K562 (cell line): ENCODE data around the gene EFHC1. TPM values are rescaled to one million over a fixed set of nuclear protein-coding genes. Genes with fewer than 3 reads are reported as not detected.
A peak's percentile ranks its signal among the peaks of the same experiment; 100 is the strongest.
"Not testable (repeated sequence)": the region's sequence is repeated elsewhere in the genome, so short reads cannot be mapped to it uniquely, and the experiment has no call there.

ENCODE experiments used
- ATAC-seq: fragments of 200-7000 bp; cut with Tn5 transposase; 3 replicates; pipeline ENCODE4 v1.9.1; 2020; ENCODE audit warnings: moderate library complexity
- BruUV-seq: library from RNA; stranded (reverse); fragments of 400-500 nt; replicated peaks from 2 replicates; lab custom pipeline; 2021; lab: Mats Ljungman, UMichigan
- CTCF ChIA-PET: fragments of 300-600 bp; formaldehyde crosslinking; extraction: SDS; loops from one replicate; lab custom pipeline; 2021; ENCODE audit warnings: low intra/inter-chr PET ratio; lab: Yijun Ruan, JAX
- POLR2A ChIA-PET: fragments of 300-600, 350-650 bp; sonication (Branson Sonifier 250); formaldehyde crosslinking; extraction: SDS; loops from one replicate; lab custom pipeline; 2021; ENCODE audit warnings: antibody characterized with exemption, inconsistent platforms; lab: Yijun Ruan, JAX
- DNase-seq, 4 experiments: peaks; one replicate each; pipeline versions ENCODE4 v3.0.0 to v3.0.0-alpha.2; 2011 to 2018; ENCODE audit warnings: low spot score in 3 of 4, mixed read lengths in 3 of 4; ENCODE audit errors: extremely low read depth in 1 of 4
- FAIRE-seq: peaks from 2 replicates; lab custom pipeline; 2011; peaks lifted over from hg19 to GRCh38; lab: Jason Lieb, UNC
- H2AFZ ChIP-seq: 2 replicates; pipeline ENCODE4 v1.6.0; 2011; ENCODE audit warnings: low read depth, low read length, control low read depth, inconsistent platforms
- H3K27ac ChIP-seq: fragments of 200-600 bp; 3 replicates; pipeline ENCODE4 v1.8.0; 2011; ENCODE audit warnings: low read depth, mild to moderate bottlenecking, control low read depth, inconsistent platforms, low read length, moderate library complexity, mixed read lengths; ENCODE audit errors: extremely low read depth
- H3K27me3 ChIP-seq, 2 experiments: fragments of 300-600 bp in 1 of 2; 2 replicates in 1 of 2; 3 replicates in 1 of 2; pipeline versions ENCODE4 v1.6.0 to v1.8.0; 2011; ENCODE audit warnings: inconsistent platforms in 2 of 2, low read length in 2 of 2, mild to moderate bottlenecking in 1 of 2, mixed read lengths in 1 of 2, moderate library complexity in 1 of 2; ENCODE audit not compliant: control insufficient read depth in 2 of 2, insufficient read depth in 2 of 2
- H3K36me3 ChIP-seq: fragments of 300-600 bp; 3 replicates; pipeline ENCODE4 v1.8.0; 2011; ENCODE audit warnings: mild to moderate bottlenecking, low read length, inconsistent platforms; ENCODE audit not compliant: control insufficient read depth, insufficient read depth
- H3K4me1 ChIP-seq, 2 experiments: fragments of 200-600 bp in 1 of 2; replicated peaks in 1 of 2; 2 replicates in 1 of 2; 3 replicates in 1 of 2; pipeline versions ENCODE4 v1.5.1 to v1.8.0; 2011; ENCODE audit warnings: inconsistent platforms in 2 of 2, low read length in 2 of 2, mild to moderate bottlenecking in 1 of 2, mixed read lengths in 1 of 2, moderate library complexity in 1 of 2; ENCODE audit not compliant: control insufficient read depth in 2 of 2, insufficient read depth in 2 of 2
- H3K4me2 ChIP-seq: 2 replicates; pipeline ENCODE4 v1.6.1; 2011; ENCODE audit warnings: low read length, control low read depth, inconsistent platforms, mixed read lengths; ENCODE audit not compliant: insufficient read depth
- H3K4me3 ChIP-seq: fragments of 200-600 bp; sonication (generic), shearing (Covaris generic); 2 replicates; pipeline ENCODE4 v1.5.1; 2016; ENCODE audit warnings: control low read depth, inconsistent platforms
- H3K79me2 ChIP-seq: fragments of 200-600 bp; 3 replicates; pipeline ENCODE4 v1.8.0; 2011; ENCODE audit warnings: low read length, inconsistent platforms; ENCODE audit not compliant: control insufficient read depth, insufficient read depth
- H3K9ac ChIP-seq, 2 experiments: 2 replicates each; pipeline versions ENCODE4 v1.6.0 to v1.6.1; 2011; ENCODE audit warnings: low read depth in 2 of 2, low read length in 2 of 2, control low read depth in 1 of 2, inconsistent platforms in 1 of 2, mild to moderate bottlenecking in 1 of 2, mixed read lengths in 1 of 2; ENCODE audit not compliant: insufficient read depth in 1 of 2
- H3K9me1 ChIP-seq: one replicate; pipeline ENCODE4 v1.6.0; 2011; ENCODE audit warnings: inconsistent platforms, mild to moderate bottlenecking, low read length, moderate library complexity; ENCODE audit not compliant: control insufficient read depth, insufficient read depth
- H3K9me3 ChIP-seq: replicated peaks from 2 replicates; pipeline ENCODE4 v1.5.1; 2011; ENCODE audit warnings: low read depth, low read length, inconsistent platforms; ENCODE audit not compliant: control insufficient read depth, insufficient read depth
- H4K20me1 ChIP-seq: replicated peaks from 2 replicates; pipeline ENCODE4 v1.6.1; 2011; ENCODE audit warnings: low read length, inconsistent platforms, mixed read lengths; ENCODE audit not compliant: control insufficient read depth, insufficient read depth
- CBX2 ChIP-seq: fragments of 200-600 bp; sonication (generic); IDR thresholded peaks from one replicate; pipeline ENCODE4 v1.6.1; 2012; ENCODE audit warnings: mild to moderate bottlenecking, low read length, inconsistent platforms; ENCODE audit not compliant: insufficient read depth, poor library complexity, severe bottlenecking
- DPF2 ChIP-seq: fragments of 450-650 bp; IDR thresholded peaks from 2 replicates; pipeline ENCODE4 v1.6.1; 2016
- HDAC2 ChIP-seq: fragments of 450-650 bp; IDR thresholded peaks from 2 replicates; pipeline ENCODE4 v1.6.1; 2016; ENCODE audit warnings: mild to moderate bottlenecking
- MAFF ChIP-seq: IDR thresholded peaks from 2 replicates; pipeline ENCODE4 v1.6.1; 2012; ENCODE audit warnings: low read length, improper control_type of control experiment
- NFE2 ChIP-seq: IDR thresholded peaks from 2 replicates; pipeline ENCODE4 v1.6.1; 2014; ENCODE audit warnings: antibody characterized with exemption, low read depth
- NFE2L1 ChIP-seq: fragments of 450-650 bp; IDR thresholded peaks from 2 replicates; pipeline ENCODE4 v1.6.1; 2016; ENCODE audit warnings: missing genetic modification characterization, low read depth, mild to moderate bottlenecking, missing compliant biosample characterization, moderate library complexity, borderline replicate concordance
- PTTG1 ChIP-seq: fragments of 450-650 bp; IDR thresholded peaks from 2 replicates; pipeline ENCODE4 v1.6.1; 2016; ENCODE audit warnings: low read depth, mild to moderate bottlenecking, missing genetic modification characterization, missing compliant biosample characterization
- RCOR1 ChIP-seq, 2 experiments: IDR thresholded peaks; 2 replicates each; pipeline ENCODE4 v1.6.1; 2012; ENCODE audit warnings: low read depth in 2 of 2, low read length in 2 of 2, borderline replicate concordance in 1 of 2, improper control_type of control experiment in 1 of 2
- TAF1 ChIP-seq: IDR thresholded peaks from 2 replicates; pipeline ENCODE4 v1.6.1; 2011; ENCODE audit warnings: mild to moderate bottlenecking, low read length, moderate library complexity; ENCODE audit not compliant: insufficient read depth, control insufficient read depth, severe bottlenecking; ENCODE audit errors: extremely low read depth
- ZNF121 ChIP-seq: sonication (generic); formaldehyde crosslinking; conservative IDR thresholded peaks from 2 replicates; pipeline ENCODE4 v1.8.0; 2022; ENCODE audit warnings: missing genetic modification reagents
- WGBS: fragments of 100-300 bp; shearing (Covaris generic); methylation state at CpG from one replicate; pipeline ENCODE4 v1.1.6; 2016; ENCODE audit warnings: low coverage, mixed read lengths; ENCODE audit not compliant: insufficient coverage; ENCODE audit errors: missing lambda C conversion rate; 5-methylcytosine and 5-hydroxymethylcytosine counted together
- in situ Hi-C: fragments of 300-500 bp; cut with MboI; formaldehyde crosslinking; loops from 4 replicates; pipeline ENCODE4 v1.15.0; 2018; ENCODE audit warnings: inconsistent platforms, mixed read lengths
- intact Hi-C: fragments of 100-400 bp; cut with micrococcal nuclease; formaldehyde crosslinking; loops from 2 replicates; pipeline ENCODE4 v1.14.2; 2022
- polyA plus RNA-seq, 8 experiments: library from polyadenylated mRNA; depleted of rRNA in 4 of 8; stranded (reverse) in 5 of 8; unstranded in 3 of 8; fragments of >200 nt; fragmentation: Nextera tagmentation in 2 of 8; fragmentation: Illumina TruSeq in 1 of 8; extraction: Ambion mirVana in 2 of 8; extraction: Trizol in 1 of 8; gene quantifications; 2 replicates each; pipeline versions ENCODE4 v1.2.1 to v1.2.3, GENCODE V29; 2011 to 2014; ENCODE audit warnings: inconsistent platforms in 1 of 8, missing spikeins in 1 of 8
- total RNA-seq, 7 experiments: library from RNA; depleted of rRNA in 6 of 7; stranded (reverse); fragments of >200 nt in 6 of 7; fragmentation: Illumina TruSeq in 2 of 7; extraction: Trizol in 2 of 7; gene quantifications; 2 replicates each; pipeline versions ENCODE4 v1.2.1 to v1.2.3, GENCODE V29; 2011 to 2021; ENCODE audit warnings: low replicate concordance in 1 of 7
- TF ChIP-seq, protein P1 (sequence below): fragments of 450-650 bp; formaldehyde crosslinking; IDR thresholded peaks from 2 replicates; pipeline ENCODE4 v1.4.0; 2020; ENCODE audit warnings: mild to moderate bottlenecking, moderate library complexity

The EFHC1 gene
- total and polyA plus RNA-seq, 9 of the 15 experiments (the other 6 are each of a cell fraction or from before 2014, with no cell fraction given): 9.5 to 31.0 (median 14.9) TPM

GRCh38 chr6:52388119-52388518 lies 32.0 kb upstream of the EFHC1 start:
- H3K27ac ChIP-seq, H3K4me3 ChIP-seq, DNase-seq, H3K79me2 ChIP-seq, in situ Hi-C loops, H4K20me1 ChIP-seq, H3K9me1 ChIP-seq, FAIRE-seq, H2AFZ ChIP-seq, H3K36me3 ChIP-seq, H3K4me2 ChIP-seq, BruUV-seq, H3K9me3 ChIP-seq, H3K9ac ChIP-seq, CTCF ChIA-PET, H3K27me3 ChIP-seq, intact Hi-C loops, ATAC-seq: not testable (repeated sequence)
- peaks cover 11 to 37% of the 10 kb centered on the region in 2 experiments; a peak in 4 of 5 replicates for H3K4me1 ChIP-seq
- TF ChIP-seq ZNF121 (CRISPR knock-in tag): peak; percentile 82
- POLR2A ChIA-PET: interaction anchor here (0.6 to 2.0 kb wide), 3 partner anchors 8 to 16 kb away, joined by 3 to 9 read pairs (median 4); no protein-coding TSS in a partner anchor
- WGBS: 84% methylated on average over 4 of the region's 4 CpGs

DNA sequence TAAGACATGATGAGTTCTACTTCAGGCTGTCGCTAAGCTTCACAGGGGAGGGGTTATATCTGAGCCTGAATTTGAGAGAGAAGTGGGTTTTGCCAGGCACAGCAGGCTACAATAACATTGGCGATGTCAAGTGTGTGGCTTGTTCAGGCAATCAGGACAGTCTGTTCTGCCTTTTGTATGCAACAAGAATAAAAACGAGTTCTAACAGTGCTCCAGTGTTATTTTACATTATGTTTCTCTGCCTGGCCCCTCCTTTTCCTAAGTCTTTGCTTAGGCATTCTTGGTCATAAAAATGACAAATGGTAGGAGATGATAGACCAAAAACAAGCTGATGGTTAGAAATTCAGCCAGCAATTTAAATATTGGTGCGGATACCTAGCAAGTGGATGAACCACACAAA lies 31.4 kb upstream of the EFHC1 start:
- POLR2A ChIA-PET: no interaction called here
- Histone ChIP-seq H2AFZ (no peak overlapping the region), H3K4me2 (no peak overlapping the region), H3K27me3 (no peaks in the 10 kb centered on the region), H3K9me3 (0 out of 2 replicates have a peak, but pooled peaks cover 2% of the 10 kb centered on the region)
- in situ Hi-C loops: no loop called here
- TF ChIP-seq MAFF (no peak), NFE2L1 (tag) (no peak), HDAC2 (no peak), DPF2 (no peak), TAF1 (no peak), NFE2 (no peak), PTTG1 (no peak), CBX2 (no peak), RCOR1 (IDR thresholded peaks at IDR 0.05; ENCODE audit: borderline replicate concordance in 1 of 2, low read depth in 2 of 2, low read length in 2 of 2) (no peak)
- TF ChIP-seq, protein P1, sequence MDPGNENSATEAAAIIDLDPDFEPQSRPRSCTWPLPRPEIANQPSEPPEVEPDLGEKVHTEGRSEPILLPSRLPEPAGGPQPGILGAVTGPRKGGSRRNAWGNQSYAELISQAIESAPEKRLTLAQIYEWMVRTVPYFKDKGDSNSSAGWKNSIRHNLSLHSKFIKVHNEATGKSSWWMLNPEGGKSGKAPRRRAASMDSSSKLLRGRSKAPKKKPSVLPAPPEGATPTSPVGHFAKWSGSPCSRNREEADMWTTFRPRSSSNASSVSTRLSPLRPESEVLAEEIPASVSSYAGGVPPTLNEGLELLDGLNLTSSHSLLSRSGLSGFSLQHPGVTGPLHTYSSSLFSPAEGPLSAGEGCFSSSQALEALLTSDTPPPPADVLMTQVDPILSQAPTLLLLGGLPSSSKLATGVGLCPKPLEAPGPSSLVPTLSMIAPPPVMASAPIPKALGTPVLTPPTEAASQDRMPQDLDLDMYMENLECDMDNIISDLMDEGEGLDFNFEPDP (CRISPR knock-in tag): no peak
- TF ChIP-seq, all 486 proteins: peak for 0
- Histone ChIP-seq H3K36me3 (no peaks in the 10 kb centered on the region), H3K4me3 (no peak overlapping the region), H3K27ac (peak overlapping the region; percentile 75; the same call in 2 of the 3 replicates), H4K20me1 (no peaks in the 10 kb centered on the region), H3K9ac (no peak overlapping the region), H3K4me1 (peaks cover 11 to 37% of the 10 kb centered on the region in 2 experiments; a peak in 4 of 5 replicates), H3K79me2 (no peaks in the 10 kb centered on the region), H3K9me1 (no peaks in the 10 kb centered on the region)
- no peak for FAIRE-seq
- whole genome bisulfite sequencing: 76% methylated on average over 4 of the region's 4 CpGs
- no TSS peak for BruUV-seq
- CTCF ChIA-PET: no interaction called here
- DNase-seq: no peak
- no peak for ATAC-seq
- intact Hi-C loops: no loop called here
